ENCODE data around the gene GRAMD1A. TPM values are rescaled to one million over a fixed set of nuclear protein-coding genes. Genes with fewer than 3 reads are reported as not detected.

Gene GRAMD1A
- total RNA-seq, 4 donors from 2014 or later, result 6.0 to 135 (median 61.6) TPM

GRCh38 chr19:34960940-34961679 lies 39.0 kb upstream of the GRAMD1A start:
- TF ChIP-seq CTCF (IDR thresholded peaks at IDR 0.05) (no peak), POLR2A (IDR thresholded peaks at IDR 0.05) (no peak)
- Histone ChIP-seq H3K36me3 (peaks cover 0 to 46% (median 14%) of the 10 kb centered on the region in 3 donors), H3K4me3 (no peak overlapping the region), H3K9me3 (peaks cover 0 to 57% (median 30%) of the 10 kb centered on the region in 4 donors), H3K27me3 (no peaks in the 10 kb centered on the region), H3K27ac (no peak overlapping the region), H3K4me1 (peaks cover 0 to 11% (median 0%) of the 10 kb centered on the region in 4 donors)
- no peak for DNase-seq

GRCh38 chr19:34961775-34962686 lies 38.1 kb upstream of the GRAMD1A start:
- Histone ChIP-seq H3K4me1 (peaks cover 0 to 11% (median 0%) of the 10 kb centered on the region in 4 donors), H3K27ac (peak overlapping the region in 2 of 4 donors; percentile 73 to 78), H3K9me3 (peaks cover 0 to 48% (median 27%) of the 10 kb centered on the region in 4 donors), H3K4me3 (peak overlapping the region in 3 of 4 donors; percentile 4 to 91 (median 79)), H3K27me3 (no peaks in the 10 kb centered on the region), H3K36me3 (peaks cover 0 to 44% (median 14%) of the 10 kb centered on the region in 3 donors)
- TF ChIP-seq POLR2A (IDR thresholded peaks at IDR 0.05) (no peak), CTCF (IDR thresholded peaks at IDR 0.05) (no peak)
- peak in 1 of 3 donors; percentile 59 for DNase-seq

GRCh38 chr19:34962687-34963572 lies 37.2 kb upstream of the GRAMD1A start:
- Histone ChIP-seq H3K27me3 (no peaks in the 10 kb centered on the region), H3K27ac (peak overlapping the region; percentile 41 to 82 (median 76)), H3K9me3 (peaks cover 0 to 39% (median 23%) of the 10 kb centered on the region in 4 donors), H3K4me1 (peaks cover 0 to 11% (median 0%) of the 10 kb centered on the region in 4 donors), H3K36me3 (peaks cover 0 to 35% (median 13%) of the 10 kb centered on the region in 3 donors), H3K4me3 (peak overlapping the region; percentile 62 to 91 (median 84))
- DNase-seq, result no peak
- no peak for TF ChIP-seq POLR2A (IDR thresholded peaks at IDR 0.05)
- TF ChIP-seq CTCF (IDR thresholded peaks at IDR 0.05), result no peak

GRCh38 chr19:34963573-34964406 lies 36.3 kb upstream of the GRAMD1A start, which contains the start of gene ZNF792:
ZNF792 (minus strand) TSS chr19:34964229; CDS start chr19:34963662, 567 bp downstream.
- Histone ChIP-seq H3K27ac (peak within 1 kb of the TSS; percentile 41 to 82 (median 76)), H3K36me3 (peaks cover 0 to 27% (median 4%) of the 10 kb centered on the region in 3 donors), H3K4me1 (peaks cover 0 to 11% (median 0%) of the 10 kb centered on the region in 4 donors), H3K27me3 (no peaks in the 10 kb centered on the region), H3K9me3 (peaks cover 0 to 30% (median 17%) of the 10 kb centered on the region in 4 donors), H3K4me3 (peak within 1 kb of the TSS; percentile 62 to 91 (median 84))
- DNase-seq, result peak; percentile 70 to 82 (median 80)
- TF ChIP-seq POLR2A (IDR thresholded peaks at IDR 0.05), result peak; percentile 10 to 12
- peak in 1 of 6 experiments; percentile 21 for TF ChIP-seq CTCF (IDR thresholded peaks at IDR 0.05)

Measured in Peyer's patch (tissue), 4 donors.